HCT116 (cell line): ENCODE data around the gene NPHS1.

ENCODE experiments used
- CBX3 ChIP-seq: IDR thresholded peaks from 2 replicates; pipeline ENCODE4 v1.6.1; 2012; ENCODE audit warnings: low read depth
- EZH2 ChIP-seq: fragments of 200-600 bp; sonication (generic); IDR thresholded peaks from 2 replicates; pipeline ENCODE4 v1.6.1; 2017; ENCODE audit warnings: antibody characterized with exemption, mixed run types
- POLR2AphosphoS5 ChIP-seq: IDR thresholded peaks from 2 replicates; pipeline ENCODE4 v1.6.1; 2011; ENCODE audit warnings: mild to moderate bottlenecking, low read depth, low read length, moderate library complexity
- SIN3A ChIP-seq: IDR thresholded peaks from 2 replicates; pipeline ENCODE4 v1.6.1; 2012; ENCODE audit warnings: low read depth
- SP1 ChIP-seq: IDR thresholded peaks from 2 replicates; pipeline ENCODE4 v1.6.1; 2012; ENCODE audit warnings: low read depth
- YY1 ChIP-seq: IDR thresholded peaks from 2 replicates; pipeline ENCODE4 v1.6.1; 2011; ENCODE audit warnings: low read length, low read depth, moderate library complexity, mild to moderate bottlenecking; ENCODE audit not compliant: insufficient replicate concordance; ENCODE audit errors: extremely low read depth
- ZFX ChIP-seq: fragments of 450-650 bp; IDR thresholded peaks from 2 replicates; pipeline ENCODE4 v1.6.1; 2017
- ZNF274 ChIP-seq: fragments of 200-500 bp; sonication (Bioruptor generic); IDR thresholded peaks from 2 replicates; pipeline ENCODE4 v1.6.1; 2014; ENCODE audit warnings: mild to moderate bottlenecking, low read depth, low read length, inconsistent platforms
- TF ChIP-seq, protein P1 (sequence below), 3 experiments: fragments of 200-600 bp in 1 of 3; sonication (generic) in 1 of 3; IDR thresholded peaks in 2 of 3; conservative IDR thresholded peaks in 1 of 3; 2 replicates each; pipeline ENCODE4 v1.5.1; 2012 to 2017; ENCODE audit warnings: low read depth in 2 of 3, low read length in 2 of 3, antibody characterized with exemption in 1 of 3, borderline replicate concordance in 1 of 3, control low read depth in 1 of 3, mild to moderate bottlenecking in 1 of 3, mixed read lengths in 1 of 3, mixed run types in 1 of 3, moderate library complexity in 1 of 3; ENCODE audit not compliant: insufficient read depth in 1 of 3
- TF ChIP-seq, protein P2 (sequence below): IDR thresholded peaks from 2 replicates; pipeline ENCODE4 v1.6.1; 2012

DNA sequence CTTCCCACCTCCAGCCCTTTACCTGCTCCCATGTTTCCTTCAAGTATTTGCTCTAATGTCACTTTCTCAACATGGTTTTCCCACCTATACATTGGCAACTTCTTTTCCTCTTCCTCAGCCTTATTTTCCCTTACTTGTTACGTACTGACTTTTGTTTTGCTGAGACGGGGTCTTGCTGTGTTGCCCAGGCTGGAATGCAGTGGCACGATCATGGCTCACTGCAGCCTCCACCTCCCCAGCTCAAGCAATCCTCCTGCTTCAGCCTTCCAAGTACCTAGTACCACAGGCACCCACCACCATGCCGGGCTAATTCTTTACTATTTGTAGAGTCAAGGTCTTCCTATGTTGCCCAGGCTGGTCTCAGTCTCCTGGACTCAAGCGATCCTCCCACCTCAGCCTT lies 44.7 kb downstream of the NPHS1 start:
- no peak for TF ChIP-seq SP1
- TF ChIP-seq, protein P1, sequence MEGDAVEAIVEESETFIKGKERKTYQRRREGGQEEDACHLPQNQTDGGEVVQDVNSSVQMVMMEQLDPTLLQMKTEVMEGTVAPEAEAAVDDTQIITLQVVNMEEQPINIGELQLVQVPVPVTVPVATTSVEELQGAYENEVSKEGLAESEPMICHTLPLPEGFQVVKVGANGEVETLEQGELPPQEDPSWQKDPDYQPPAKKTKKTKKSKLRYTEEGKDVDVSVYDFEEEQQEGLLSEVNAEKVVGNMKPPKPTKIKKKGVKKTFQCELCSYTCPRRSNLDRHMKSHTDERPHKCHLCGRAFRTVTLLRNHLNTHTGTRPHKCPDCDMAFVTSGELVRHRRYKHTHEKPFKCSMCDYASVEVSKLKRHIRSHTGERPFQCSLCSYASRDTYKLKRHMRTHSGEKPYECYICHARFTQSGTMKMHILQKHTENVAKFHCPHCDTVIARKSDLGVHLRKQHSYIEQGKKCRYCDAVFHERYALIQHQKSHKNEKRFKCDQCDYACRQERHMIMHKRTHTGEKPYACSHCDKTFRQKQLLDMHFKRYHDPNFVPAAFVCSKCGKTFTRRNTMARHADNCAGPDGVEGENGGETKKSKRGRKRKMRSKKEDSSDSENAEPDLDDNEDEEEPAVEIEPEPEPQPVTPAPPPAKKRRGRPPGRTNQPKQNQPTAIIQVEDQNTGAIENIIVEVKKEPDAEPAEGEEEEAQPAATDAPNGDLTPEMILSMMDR (IDR thresholded peaks at IDR 0.05 in 2 of 3, conservative IDR thresholded peaks at IDR 0.05 in 1 of 3; ENCODE audit: borderline replicate concordance in 1 of 3, insufficient read depth in 1 of 3, low read depth in 2 of 3, low read length in 2 of 3) = no peak
- no peak for TF ChIP-seq ZFX
- no peak for TF ChIP-seq SIN3A
- TF ChIP-seq EZH2 = no peak
- TF ChIP-seq POLR2AphosphoS5 = no peak
- no peak for TF ChIP-seq CBX3
- TF ChIP-seq, protein P2, sequence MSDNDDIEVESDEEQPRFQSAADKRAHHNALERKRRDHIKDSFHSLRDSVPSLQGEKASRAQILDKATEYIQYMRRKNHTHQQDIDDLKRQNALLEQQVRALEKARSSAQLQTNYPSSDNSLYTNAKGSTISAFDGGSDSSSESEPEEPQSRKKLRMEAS = no peak
- no peak for TF ChIP-seq YY1
- no peak for TF ChIP-seq ZNF274
